HepG2 (cell line): ENCODE data around the gene FOSB. TPM values are rescaled to one million over a fixed set of nuclear protein-coding genes. Genes with fewer than 3 reads are reported as not detected.

Experiments used
- ARNT ChIP-seq: fragments of 450-650 bp; IDR thresholded peaks from 2 replicates; pipeline ENCODE4 v1.6.1; 2017
- FOXA3 ChIP-seq: IDR thresholded peaks from 2 replicates; pipeline ENCODE4 v1.6.1; 2016; ENCODE audit warnings: missing genetic modification reagents, missing compliant biosample characterization
- HNRNPLL ChIP-seq: fragments of 200-400 bp; formaldehyde crosslinking; IDR thresholded peaks from 2 replicates; pipeline ENCODE4 v1.6.1; 2017; ENCODE audit warnings: mild to moderate bottlenecking, low read depth, low read length; ENCODE audit not compliant: poor library complexity, severe bottlenecking
- HOXD1 ChIP-seq: sonication (generic); formaldehyde crosslinking; IDR thresholded peaks from 2 replicates; pipeline ENCODE4 v1.5.0; 2020; ENCODE audit warnings: missing genetic modification reagents
- JARID2 ChIP-seq: sonication (generic); formaldehyde crosslinking; IDR thresholded peaks from 2 replicates; pipeline ENCODE4 v1.8.1; 2023; ENCODE audit warnings: missing genetic modification reagents, inconsistent platforms; ENCODE audit not compliant: insufficient replicate concordance
- MTA1 ChIP-seq: sonication (generic); formaldehyde crosslinking; IDR thresholded peaks from 2 replicates; pipeline ENCODE4 v1.4.0; 2020; ENCODE audit warnings: missing genetic modification reagents, mild to moderate bottlenecking, borderline replicate concordance
- RBM22 ChIP-seq: fragments of 200-400 bp; formaldehyde crosslinking; optimal IDR thresholded peaks from 2 replicates; pipeline ENCODE3; 2017; ENCODE audit warnings: mild to moderate bottlenecking, low read length, moderate library complexity
- TAF1 ChIP-seq: sonication (generic); formaldehyde crosslinking; IDR thresholded peaks from 2 replicates; pipeline ENCODE4 v1.4.0; 2020; ENCODE audit warnings: missing genetic modification reagents
- TCF7L2 ChIP-seq: IDR thresholded peaks from 2 replicates; pipeline ENCODE4 v1.6.1; 2011; ENCODE audit warnings: mild to moderate bottlenecking, low read depth, low read length, moderate library complexity
- ZEB1 ChIP-seq: IDR thresholded peaks from 2 replicates; pipeline ENCODE4 v1.6.1; 2012; ENCODE audit warnings: mild to moderate bottlenecking, low read depth, inconsistent platforms; ENCODE audit not compliant: insufficient replicate concordance
- ZNF256 ChIP-seq: sonication (generic); formaldehyde crosslinking; conservative IDR thresholded peaks from 2 replicates; pipeline ENCODE4 v1.4.0; 2020; ENCODE audit warnings: missing genetic modification reagents
- polyA plus RNA-seq, 8 experiments: library from polyadenylated mRNA; depleted of rRNA in 3 of 8; stranded (reverse) in 7 of 8; unstranded in 1 of 8; fragments of >200 nt; fragmentation: Illumina TruSeq in 4 of 8; extraction: Trizol in 4 of 8; gene quantifications; 2 replicates each; pipeline versions ENCODE4 v1.2.1 to v1.2.3, GENCODE V29; 2011 to 2016; ENCODE audit warnings: low read depth in 4 of 8, missing spikeins in 1 of 8, mixed read lengths in 1 of 8; ENCODE audit not compliant: insufficient read depth in 1 of 8
- total RNA-seq, 5 experiments: library from RNA; depleted of rRNA; stranded (reverse); fragments of >200 nt; fragmentation: Illumina TruSeq; extraction: Trizol; gene quantifications; 2 replicates each; pipeline ENCODE4 v1.2.3, GENCODE V29; 2016; ENCODE audit warnings: low read depth in 1 of 5
- TF ChIP-seq, protein P1 (sequence below): sonication (generic); formaldehyde crosslinking; IDR thresholded peaks from 2 replicates; pipeline ENCODE4 v1.4.0; 2020; ENCODE audit warnings: missing genetic modification reagents
- TF ChIP-seq, protein P2 (sequence below): sonication (generic); formaldehyde crosslinking; IDR thresholded peaks from 2 replicates; pipeline ENCODE4 v1.5.0; 2020; ENCODE audit warnings: missing genetic modification reagents
- TF ChIP-seq, protein P3 (sequence below): sonication (generic); formaldehyde crosslinking; IDR thresholded peaks from 2 replicates; pipeline ENCODE4 v1.4.0; 2020; ENCODE audit warnings: low read depth, mild to moderate bottlenecking, missing genetic modification reagents
- TF ChIP-seq, protein P4 (sequence below): sonication (generic); formaldehyde crosslinking; IDR thresholded peaks from 2 replicates; pipeline ENCODE4 v1.8.0; 2022; ENCODE audit warnings: mild to moderate bottlenecking, missing genetic modification reagents; ENCODE audit not compliant: insufficient replicate concordance
- TF ChIP-seq, protein P5 (sequence below): sonication (generic); formaldehyde crosslinking; IDR thresholded peaks from 2 replicates; pipeline ENCODE4 v1.4.0; 2020; ENCODE audit warnings: missing genetic modification reagents

Gene FOSB
- total and polyA plus RNA-seq, 2 of the 13 experiments (the other 11 are each of a cell fraction or from before 2014, with no cell fraction given), result 2.8 to 6.0 TPM

DNA sequence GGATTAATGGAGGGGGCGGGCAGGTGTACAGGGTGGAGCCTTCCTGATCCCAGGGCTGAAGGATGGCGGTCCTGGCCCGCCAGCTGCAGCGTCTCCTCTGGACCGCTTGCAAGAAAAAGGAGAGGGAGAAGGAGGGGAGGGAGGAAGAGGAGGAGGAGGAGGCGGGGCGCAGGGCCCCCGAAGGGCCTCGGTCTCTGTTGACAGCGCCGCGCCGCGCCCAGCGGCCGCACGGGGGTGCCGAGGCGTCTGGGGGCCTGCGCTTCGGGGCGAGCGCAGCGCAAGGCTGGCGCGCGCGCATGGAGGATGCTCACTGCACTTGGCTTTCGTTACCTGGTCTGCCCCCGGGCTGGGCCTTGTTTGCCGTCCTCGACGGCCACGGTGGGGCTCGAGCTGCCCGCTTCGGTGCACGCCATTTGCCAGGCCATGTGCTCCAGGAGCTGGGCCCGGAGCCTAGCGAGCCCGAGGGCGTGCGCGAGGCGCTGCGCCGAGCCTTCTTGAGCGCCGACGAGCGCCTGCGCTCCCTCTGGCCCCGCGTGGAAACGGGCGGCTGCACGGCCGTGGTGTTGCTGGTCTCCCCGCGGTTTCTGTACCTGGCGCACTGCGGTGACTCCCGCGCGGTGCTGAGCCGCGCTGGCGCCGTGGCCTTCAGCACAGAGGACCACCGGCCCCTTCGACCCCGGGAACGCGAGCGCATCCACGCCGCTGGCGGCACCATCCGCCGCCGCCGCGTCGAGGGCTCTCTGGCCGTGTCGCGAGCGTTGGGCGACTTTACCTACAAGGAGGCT lies 30.8 kb downstream of the FOSB start, which contains the start of gene PPM1N (continued):
- TF ChIP-seq, protein P1, sequence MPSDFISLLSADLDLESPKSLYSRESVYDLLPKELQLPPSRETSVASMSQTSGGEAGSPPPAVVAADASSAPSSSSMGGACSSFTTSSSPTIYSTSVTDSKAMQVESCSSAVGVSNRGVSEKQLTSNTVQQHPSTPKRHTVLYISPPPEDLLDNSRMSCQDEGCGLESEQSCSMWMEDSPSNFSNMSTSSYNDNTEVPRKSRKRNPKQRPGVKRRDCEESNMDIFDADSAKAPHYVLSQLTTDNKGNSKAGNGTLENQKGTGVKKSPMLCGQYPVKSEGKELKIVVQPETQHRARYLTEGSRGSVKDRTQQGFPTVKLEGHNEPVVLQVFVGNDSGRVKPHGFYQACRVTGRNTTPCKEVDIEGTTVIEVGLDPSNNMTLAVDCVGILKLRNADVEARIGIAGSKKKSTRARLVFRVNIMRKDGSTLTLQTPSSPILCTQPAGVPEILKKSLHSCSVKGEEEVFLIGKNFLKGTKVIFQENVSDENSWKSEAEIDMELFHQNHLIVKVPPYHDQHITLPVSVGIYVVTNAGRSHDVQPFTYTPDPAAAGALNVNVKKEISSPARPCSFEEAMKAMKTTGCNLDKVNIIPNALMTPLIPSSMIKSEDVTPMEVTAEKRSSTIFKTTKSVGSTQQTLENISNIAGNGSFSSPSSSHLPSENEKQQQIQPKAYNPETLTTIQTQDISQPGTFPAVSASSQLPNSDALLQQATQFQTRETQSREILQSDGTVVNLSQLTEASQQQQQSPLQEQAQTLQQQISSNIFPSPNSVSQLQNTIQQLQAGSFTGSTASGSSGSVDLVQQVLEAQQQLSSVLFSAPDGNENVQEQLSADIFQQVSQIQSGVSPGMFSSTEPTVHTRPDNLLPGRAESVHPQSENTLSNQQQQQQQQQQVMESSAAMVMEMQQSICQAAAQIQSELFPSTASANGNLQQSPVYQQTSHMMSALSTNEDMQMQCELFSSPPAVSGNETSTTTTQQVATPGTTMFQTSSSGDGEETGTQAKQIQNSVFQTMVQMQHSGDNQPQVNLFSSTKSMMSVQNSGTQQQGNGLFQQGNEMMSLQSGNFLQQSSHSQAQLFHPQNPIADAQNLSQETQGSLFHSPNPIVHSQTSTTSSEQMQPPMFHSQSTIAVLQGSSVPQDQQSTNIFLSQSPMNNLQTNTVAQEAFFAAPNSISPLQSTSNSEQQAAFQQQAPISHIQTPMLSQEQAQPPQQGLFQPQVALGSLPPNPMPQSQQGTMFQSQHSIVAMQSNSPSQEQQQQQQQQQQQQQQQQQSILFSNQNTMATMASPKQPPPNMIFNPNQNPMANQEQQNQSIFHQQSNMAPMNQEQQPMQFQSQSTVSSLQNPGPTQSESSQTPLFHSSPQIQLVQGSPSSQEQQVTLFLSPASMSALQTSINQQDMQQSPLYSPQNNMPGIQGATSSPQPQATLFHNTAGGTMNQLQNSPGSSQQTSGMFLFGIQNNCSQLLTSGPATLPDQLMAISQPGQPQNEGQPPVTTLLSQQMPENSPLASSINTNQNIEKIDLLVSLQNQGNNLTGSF (CRISPR knock-in tag), result no peak
- TF ChIP-seq HOXD1 (CRISPR knock-in tag) (no peak), ZEB1 (no peak), JARID2 (CRISPR knock-in tag) (no peak), ZNF256 (CRISPR knock-in tag) (no peak), FOXA3 (CRISPR knock-in tag) (0 out of 2 replicates have a peak, but pooled peaks have one; percentile 14), HNRNPLL (peak; percentile 31), RBM22 (no peak), MTA1 (peak; percentile 5; the same call in 1 of the 2 replicates), ARNT (no peak), TAF1 (CRISPR knock-in tag) (no peak), TCF7L2 (no peak)
- TF ChIP-seq, protein P2, sequence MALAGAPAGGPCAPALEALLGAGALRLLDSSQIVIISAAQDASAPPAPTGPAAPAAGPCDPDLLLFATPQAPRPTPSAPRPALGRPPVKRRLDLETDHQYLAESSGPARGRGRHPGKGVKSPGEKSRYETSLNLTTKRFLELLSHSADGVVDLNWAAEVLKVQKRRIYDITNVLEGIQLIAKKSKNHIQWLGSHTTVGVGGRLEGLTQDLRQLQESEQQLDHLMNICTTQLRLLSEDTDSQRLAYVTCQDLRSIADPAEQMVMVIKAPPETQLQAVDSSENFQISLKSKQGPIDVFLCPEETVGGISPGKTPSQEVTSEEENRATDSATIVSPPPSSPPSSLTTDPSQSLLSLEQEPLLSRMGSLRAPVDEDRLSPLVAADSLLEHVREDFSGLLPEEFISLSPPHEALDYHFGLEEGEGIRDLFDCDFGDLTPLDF (CRISPR knock-in tag), result no peak
- TF ChIP-seq, protein P3, sequence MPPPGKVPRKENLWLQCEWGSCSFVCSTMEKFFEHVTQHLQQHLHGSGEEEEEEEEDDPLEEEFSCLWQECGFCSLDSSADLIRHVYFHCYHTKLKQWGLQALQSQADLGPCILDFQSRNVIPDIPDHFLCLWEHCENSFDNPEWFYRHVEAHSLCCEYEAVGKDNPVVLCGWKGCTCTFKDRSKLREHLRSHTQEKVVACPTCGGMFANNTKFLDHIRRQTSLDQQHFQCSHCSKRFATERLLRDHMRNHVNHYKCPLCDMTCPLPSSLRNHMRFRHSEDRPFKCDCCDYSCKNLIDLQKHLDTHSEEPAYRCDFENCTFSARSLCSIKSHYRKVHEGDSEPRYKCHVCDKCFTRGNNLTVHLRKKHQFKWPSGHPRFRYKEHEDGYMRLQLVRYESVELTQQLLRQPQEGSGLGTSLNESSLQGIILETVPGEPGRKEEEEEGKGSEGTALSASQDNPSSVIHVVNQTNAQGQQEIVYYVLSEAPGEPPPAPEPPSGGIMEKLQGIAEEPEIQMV (CRISPR knock-in tag), result no peak
- TF ChIP-seq, protein P4, sequence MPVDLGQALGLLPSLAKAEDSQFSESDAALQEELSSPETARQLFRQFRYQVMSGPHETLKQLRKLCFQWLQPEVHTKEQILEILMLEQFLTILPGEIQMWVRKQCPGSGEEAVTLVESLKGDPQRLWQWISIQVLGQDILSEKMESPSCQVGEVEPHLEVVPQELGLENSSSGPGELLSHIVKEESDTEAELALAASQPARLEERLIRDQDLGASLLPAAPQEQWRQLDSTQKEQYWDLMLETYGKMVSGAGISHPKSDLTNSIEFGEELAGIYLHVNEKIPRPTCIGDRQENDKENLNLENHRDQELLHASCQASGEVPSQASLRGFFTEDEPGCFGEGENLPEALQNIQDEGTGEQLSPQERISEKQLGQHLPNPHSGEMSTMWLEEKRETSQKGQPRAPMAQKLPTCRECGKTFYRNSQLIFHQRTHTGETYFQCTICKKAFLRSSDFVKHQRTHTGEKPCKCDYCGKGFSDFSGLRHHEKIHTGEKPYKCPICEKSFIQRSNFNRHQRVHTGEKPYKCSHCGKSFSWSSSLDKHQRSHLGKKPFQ (CRISPR knock-in tag), result no peak
- TF ChIP-seq, protein P5, sequence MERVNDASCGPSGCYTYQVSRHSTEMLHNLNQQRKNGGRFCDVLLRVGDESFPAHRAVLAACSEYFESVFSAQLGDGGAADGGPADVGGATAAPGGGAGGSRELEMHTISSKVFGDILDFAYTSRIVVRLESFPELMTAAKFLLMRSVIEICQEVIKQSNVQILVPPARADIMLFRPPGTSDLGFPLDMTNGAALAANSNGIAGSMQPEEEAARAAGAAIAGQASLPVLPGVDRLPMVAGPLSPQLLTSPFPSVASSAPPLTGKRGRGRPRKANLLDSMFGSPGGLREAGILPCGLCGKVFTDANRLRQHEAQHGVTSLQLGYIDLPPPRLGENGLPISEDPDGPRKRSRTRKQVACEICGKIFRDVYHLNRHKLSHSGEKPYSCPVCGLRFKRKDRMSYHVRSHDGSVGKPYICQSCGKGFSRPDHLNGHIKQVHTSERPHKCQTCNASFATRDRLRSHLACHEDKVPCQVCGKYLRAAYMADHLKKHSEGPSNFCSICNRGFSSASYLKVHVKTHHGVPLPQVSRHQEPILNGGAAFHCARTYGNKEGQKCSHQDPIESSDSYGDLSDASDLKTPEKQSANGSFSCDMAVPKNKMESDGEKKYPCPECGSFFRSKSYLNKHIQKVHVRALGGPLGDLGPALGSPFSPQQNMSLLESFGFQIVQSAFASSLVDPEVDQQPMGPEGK (CRISPR knock-in tag), result peak; percentile 39; the same call in 1 of the 2 replicates
